Endodermal cell (in vitro differentiated cells): ENCODE measurements around the gene CSTPP1. TPM values are rescaled to one million over a fixed set of nuclear protein-coding genes. Genes with fewer than 3 reads are reported as not detected.

Source experiments
- DNase-seq: peaks from one replicate; pipeline ENCODE4 v3.0.0-alpha.2; 2017
- H3K27ac ChIP-seq: 2 replicates; pipeline ENCODE4 v1.5.1; 2013; ENCODE audit warnings: mild to moderate bottlenecking, low read depth, low read length, moderate library complexity
- H3K27me3 ChIP-seq: 2 replicates; pipeline ENCODE4 v1.6.1; 2013; ENCODE audit warnings: mild to moderate bottlenecking, low read length, moderate library complexity; ENCODE audit not compliant: insufficient read depth, control insufficient read depth, poor library complexity, severe bottlenecking
- H3K36me3 ChIP-seq: 2 replicates; pipeline ENCODE4 v1.7.0; 2013; ENCODE audit warnings: mild to moderate bottlenecking, low read length, moderate library complexity; ENCODE audit not compliant: control insufficient read depth, insufficient read depth
- H3K4me1 ChIP-seq: one replicate; pipeline ENCODE4 v1.7.0; 2013; ENCODE audit warnings: low read length; ENCODE audit not compliant: control insufficient read depth, insufficient read depth
- H3K4me3 ChIP-seq: 2 replicates; pipeline ENCODE4 v1.5.1; 2013; ENCODE audit warnings: mild to moderate bottlenecking, low read length, moderate library complexity
- H3K9ac ChIP-seq: 2 replicates; pipeline ENCODE4 v1.6.1; 2013; ENCODE audit warnings: mild to moderate bottlenecking, low read length, moderate library complexity; ENCODE audit not compliant: poor library complexity, severe bottlenecking; ENCODE audit errors: extremely low read depth
- H3K9me3 ChIP-seq: 2 replicates; pipeline ENCODE4 v1.6.1; 2013; ENCODE audit warnings: mild to moderate bottlenecking, low read length, moderate library complexity; ENCODE audit not compliant: control insufficient read depth
- H3K27ac Mint-ChIP-seq: 2 replicates; pipeline ENCODE4 v1.8.0; 2020; ENCODE audit warnings: mixed read lengths
- H3K27me3 Mint-ChIP-seq: 2 replicates; pipeline ENCODE4 v1.8.0; 2021; ENCODE audit warnings: mild to moderate bottlenecking, mixed read lengths; ENCODE audit not compliant: insufficient read depth
- H3K36me3 Mint-ChIP-seq: 2 replicates; pipeline ENCODE4 v1.8.0; 2020; ENCODE audit warnings: low read depth, mixed read lengths
- H3K4me1 Mint-ChIP-seq: 2 replicates; pipeline ENCODE4 v1.8.0; 2020; ENCODE audit warnings: mixed read lengths
- H3K4me3 Mint-ChIP-seq: 2 replicates; pipeline ENCODE4 v1.8.0; 2020; ENCODE audit warnings: mild to moderate bottlenecking, moderate library complexity, mixed read lengths
- H3K9me3 Mint-ChIP-seq: 2 replicates; pipeline ENCODE4 v1.8.0; 2020; ENCODE audit warnings: mild to moderate bottlenecking, mixed read lengths
- CTCF ChIP-seq: fragments of 200-600 bp; sonication (generic); conservative IDR thresholded peaks from 2 replicates; pipeline ENCODE4 v1.5.0; 2021; ENCODE audit warnings: antibody characterized with exemption, mild to moderate bottlenecking
- WGBS, 2 experiments: methylation state at CpG; one replicate each; pipeline versions ENCODE4 v1.1.5 to v1.1.7; 2013; ENCODE audit warnings: missing lambda C conversion rate in 2 of 2, mixed read lengths in 1 of 2; ENCODE audit not compliant: insufficient coverage in 1 of 2, insufficient read length in 1 of 2; 5-methylcytosine and 5-hydroxymethylcytosine counted together
- total RNA-seq, 2 donors: library from RNA; stranded (reverse); fragmentation: NEBNext Ultra II Directional in 1 of 2; extraction: Animal tissue kit (Norgen Biotek cat#: 25700) in 1 of 2; gene quantifications; 2 replicates in 1 of 2; 3 replicates in 1 of 2; pipeline ENCODE4 v1.2.1, GENCODE V29; 2021

Gene CSTPP1
- total RNA-seq, 2 donors from 2014 or later, result 46.7 to 57.6 TPM

- Mint-ChIP-seq H3K27ac (no peak overlapping the region), H3K36me3 (no peaks in the 10 kb centered on the region), H3K4me3 (peak overlapping the region; percentile 74), H3K9me3 (no peaks in the 10 kb centered on the region), H3K27me3 (peaks cover 34% of the 10 kb centered on the region), H3K4me1 (peaks cover 34% of the 10 kb centered on the region)
- 0% methylated on average over 22 of the region's 22 CpGs; no CpG with 5 or more reads in 1 of the 2 experiments for WGBS, 2 experiments
- H3K27ac ChIP-seq, result peak overlapping the region; percentile 80
- no peak for TF ChIP-seq CTCF
- DNase-seq, result no peak
- no peaks in the 10 kb centered on the region for H3K9me3 ChIP-seq
- H3K9ac ChIP-seq, result peak overlapping the region; percentile 17
- H3K4me3 ChIP-seq, result peak overlapping the region; percentile 77
- H3K4me1 ChIP-seq, result peaks cover 4% of the 10 kb centered on the region
- H3K27me3 ChIP-seq, result peaks cover 20% of the 10 kb centered on the region
- H3K36me3 ChIP-seq, result no peaks in the 10 kb centered on the region
These were observed 18.8 kb upstream of the CSTPP1 start for GRCh38 chr11:46917762-46918082.

DNA sequence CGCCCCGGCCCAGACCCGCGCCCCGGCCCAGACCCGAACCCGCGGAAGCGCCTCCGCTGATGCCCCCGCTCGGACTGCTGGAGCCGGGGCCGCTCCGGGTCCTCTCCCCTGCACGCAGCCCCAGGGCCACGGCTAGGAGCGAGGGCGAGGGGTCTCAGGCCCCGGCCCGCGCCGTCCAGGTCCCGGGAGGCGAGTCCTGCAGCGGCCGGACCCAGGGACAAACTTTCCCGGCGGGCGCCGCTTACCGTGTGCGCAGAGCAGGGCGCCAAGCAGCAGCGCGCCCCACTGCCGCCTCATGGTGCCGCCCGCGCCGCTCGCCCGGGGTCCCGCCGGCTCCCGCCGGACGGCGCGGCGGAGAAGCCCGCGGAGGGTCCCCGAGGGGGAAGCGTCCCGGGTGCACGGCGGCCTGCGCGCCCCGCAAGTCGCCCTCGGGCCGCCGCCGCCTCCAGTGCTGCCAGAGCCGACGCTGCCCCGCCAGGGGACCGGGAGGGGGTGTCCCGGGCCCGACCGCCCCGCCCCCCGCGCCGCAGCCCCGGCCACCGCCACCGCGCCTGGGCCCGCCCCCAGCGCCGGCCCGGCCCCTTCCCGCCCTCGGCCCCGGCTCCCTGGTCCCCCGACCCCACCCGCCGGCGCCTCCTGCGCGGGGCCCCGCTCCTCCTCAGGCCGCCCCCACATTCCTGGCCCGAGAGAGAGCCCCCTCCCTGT is 18.3 kb upstream of the CSTPP1 start, which contains the start of gene LRP4:
Gene LRP4 (minus strand): TSS at position 468 of the 705 bp plus-strand sequence. CDS start 171 bp downstream, at position 297.
- no peaks in the 10 kb centered on the region for H3K9me3 Mint-ChIP-seq
- Histone ChIP-seq H3K27me3 (peaks cover 20% of the 10 kb centered on the region), H3K9me3 (no peaks in the 10 kb centered on the region), H3K4me3 (peak within 1 kb of the TSS; percentile 77), H3K27ac (peak within 1 kb of the TSS; percentile 80), H3K4me1 (no peaks in the 10 kb centered on the region), H3K36me3 (no peaks in the 10 kb centered on the region), H3K9ac (peak within 1 kb of the TSS; percentile 17)
- H3K4me3 Mint-ChIP-seq, result peak within 1 kb of the TSS; percentile 74
- TF ChIP-seq CTCF, result no peak
- peaks cover 34% of the 10 kb centered on the region for H3K27me3 Mint-ChIP-seq
- peaks cover 29% of the 10 kb centered on the region for H3K4me1 Mint-ChIP-seq
- WGBS, 2 experiments, result 0% methylated on average over 16 to 97 of the region's 97 CpGs
- peak; percentile 84 for DNase-seq
- peak within 1 kb of the TSS; percentile 67 for H3K27ac Mint-ChIP-seq
- H3K36me3 Mint-ChIP-seq, result no peaks in the 10 kb centered on the region

DNA sequence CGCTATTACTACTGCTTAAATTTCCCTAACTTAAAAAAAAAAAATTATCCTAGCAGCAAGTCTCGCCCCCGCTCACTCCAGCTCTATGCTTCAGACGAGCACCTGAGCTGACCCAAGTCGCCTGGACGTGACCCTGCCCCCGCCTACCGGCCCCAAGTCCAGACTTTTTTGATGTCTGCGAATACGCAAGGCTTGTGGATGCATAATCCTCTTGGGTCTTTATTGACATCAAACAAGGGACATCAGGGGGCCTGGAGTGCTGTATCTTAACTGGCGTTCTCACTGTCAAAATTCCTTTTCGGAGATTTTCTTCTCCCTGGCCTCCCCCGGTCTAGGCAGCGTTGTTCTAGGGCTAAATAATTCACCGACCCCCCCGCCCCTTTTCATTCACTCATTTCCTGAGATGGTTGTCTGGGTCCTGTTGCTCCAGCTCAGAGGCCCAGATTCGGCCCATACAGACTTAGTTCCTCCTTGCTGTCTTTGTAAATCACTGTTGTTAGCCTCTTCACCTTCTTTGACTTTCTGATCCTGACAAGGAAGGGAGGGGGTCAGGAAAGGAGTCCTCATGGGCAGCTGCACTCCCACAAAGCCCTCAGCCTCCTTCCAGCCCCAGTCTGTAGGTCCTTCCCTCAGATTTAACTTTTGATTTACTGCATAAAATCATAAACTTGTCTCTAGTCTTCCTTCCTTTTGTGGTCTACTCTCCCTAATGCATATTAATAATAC is 17.6 kb upstream of the CSTPP1 start:
- peak overlapping the region; percentile 67 for H3K27ac Mint-ChIP-seq
- H3K27ac ChIP-seq, result peak overlapping the region; percentile 62
- WGBS, 2 experiments, result 2 to 3% methylated on average over 16 to 17 of the region's 17 CpGs
- DNase-seq, result peak; percentile 79
- peaks cover 24% of the 10 kb centered on the region for H3K4me1 Mint-ChIP-seq
- H3K9ac ChIP-seq, result no peak overlapping the region
- no peaks in the 10 kb centered on the region for H3K36me3 ChIP-seq
- H3K27me3 ChIP-seq, result peaks cover 20% of the 10 kb centered on the region
- no peaks in the 10 kb centered on the region for H3K9me3 ChIP-seq
- peak overlapping the region; percentile 65 for H3K4me3 ChIP-seq
- no peak for TF ChIP-seq CTCF
- peaks cover 34% of the 10 kb centered on the region for H3K27me3 Mint-ChIP-seq
- H3K4me3 Mint-ChIP-seq, result peak overlapping the region; percentile 68
- no peaks in the 10 kb centered on the region for H3K9me3 Mint-ChIP-seq
- no peaks in the 10 kb centered on the region for H3K4me1 ChIP-seq
- H3K36me3 Mint-ChIP-seq, result no peaks in the 10 kb centered on the region
